ENCODE measurements around the gene IFT25.

DNA sequence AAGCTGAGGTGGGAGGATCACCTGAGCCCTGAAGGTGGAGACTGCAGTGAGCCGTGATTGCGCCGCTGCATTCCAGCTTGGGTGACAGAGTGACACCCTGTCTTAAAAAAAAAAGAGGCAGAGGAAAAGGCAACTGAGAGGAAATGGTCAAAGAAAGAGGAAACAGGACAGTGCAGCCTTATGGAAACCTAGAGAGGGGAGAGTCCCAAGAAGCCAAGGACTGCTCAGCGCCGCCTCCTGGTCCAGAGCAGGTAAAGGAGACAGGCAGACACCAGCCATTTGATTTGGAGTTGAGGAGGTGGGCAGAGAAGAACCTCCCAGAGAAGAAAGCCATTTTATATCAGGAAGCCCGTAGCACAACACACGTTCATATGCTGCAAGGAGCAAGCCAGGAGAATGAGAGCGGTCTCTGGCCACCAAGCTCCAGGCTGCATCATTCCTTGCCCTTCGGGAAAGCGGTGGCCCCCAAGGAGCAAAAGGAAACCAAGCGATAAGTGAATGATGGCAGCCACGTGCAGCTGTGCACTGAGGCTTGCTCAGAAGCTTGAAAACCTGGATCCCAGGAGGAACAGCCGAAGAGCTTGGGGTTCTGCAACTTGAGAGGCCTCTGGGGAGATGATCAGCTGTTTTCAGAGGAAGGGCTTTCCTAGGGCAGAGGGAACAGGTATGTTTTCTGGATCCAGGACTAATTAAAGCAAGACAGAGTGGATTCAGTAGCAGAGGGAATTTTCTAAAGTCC is 34.4 kb upstream of the IFT25 start:
- TF ChIP-seq POLR2A (IDR thresholded peaks at IDR 0.05; ENCODE audit: low read depth, low read length) (no peak), POLR2AphosphoS5 (IDR thresholded peaks at IDR 0.05; ENCODE audit: low read depth, low read length) (no peak), TAF1 (IDR thresholded peaks at IDR 0.05; ENCODE audit: borderline replicate concordance, low read depth, low read length) (no peak)

All from GM12892 (cell line).